Left lobe of liver (tissue), 2 donors: Measurements from ENCODE around the gene USHBP1. TPM values are rescaled to one million over a fixed set of nuclear protein-coding genes. Genes with fewer than 3 reads are reported as not detected.
"Not testable (repeated sequence)": the region's sequence is repeated elsewhere in the genome, so short reads cannot be mapped to it uniquely, and the experiment has no call there.

Experiments used
- ATAC-seq: fragments of 200-7000 bp; cut with Tn5 transposase; one replicate; pipeline ENCODE4 v1.9.1; 2020; ENCODE audit warnings: mild to moderate bottlenecking, moderate library complexity
- DNase-seq: peaks from one replicate; pipeline ENCODE4 v3.0.0-alpha.2; 2020; ENCODE audit warnings: low spot score
- total RNA-seq: library from RNA; stranded (reverse); gene quantifications from one replicate; pipeline ENCODE4 v1.2.1, GENCODE V29; 2021
- donor health status: DM: no; HTN: no; CAD: no; lungs with moderate emphysema.
- donor health status: DM: no; HTN: yes; CAD: no.

USHBP1 gene
- total RNA-seq, 1 donor from 2014 or later, result 1.6 TPM

GRCh38 chr19:17296976-17297375, 32.4 kb upstream of the USHBP1 start:
- ATAC-seq (no peak), DNase-seq (no peak)

GRCh38 chr19:17296273-17296672, 31.7 kb upstream of the USHBP1 start:
- ATAC-seq (no peak), DNase-seq (no peak)

- not testable (repeated sequence) for DNase-seq, ATAC-seq
These were observed 31.0 kb upstream of the USHBP1 start for GRCh38 chr19:17295551-17295950.

- ATAC-seq, result peak; percentile 44
- no peak for DNase-seq
These were observed 29.7 kb upstream of the USHBP1 start for GRCh38 chr19:17294051-17294891.

GRCh38 chr19:17293605-17294004, 29.1 kb upstream of the USHBP1 start:
- no peak for ATAC-seq
- DNase-seq, result no peak

GRCh38 chr19:17292301-17293074, 27.9 kb upstream of the USHBP1 start:
- ATAC-seq (peak; percentile 85), DNase-seq (no peak)

GRCh38 chr19:17289489-17289888, 24.9 kb upstream of the USHBP1 start:
- DNase-seq (no peak), ATAC-seq (peak; percentile 60)

GRCh38 chr19:17286752-17287151, 22.2 kb upstream of the USHBP1 start:
- ATAC-seq (no peak), DNase-seq (no peak)

GRCh38 chr19:17286263-17286662, 21.7 kb upstream of the USHBP1 start:
- no peak for ATAC-seq
- DNase-seq, result no peak

GRCh38 chr19:17285415-17286135, 21.0 kb upstream of the USHBP1 start:
- DNase-seq (no peak), ATAC-seq (no peak)

- ATAC-seq (no peak), DNase-seq (no peak)
These were observed 19.0 kb upstream of the USHBP1 start for GRCh38 chr19:17283504-17283996.

GRCh38 chr19:17282488-17283125, 18.1 kb upstream of the USHBP1 start:
- ATAC-seq, result peak; percentile 99
- DNase-seq, result peak; percentile 84

- ATAC-seq (peak; percentile 6), DNase-seq (no peak)
These were observed 17.1 kb upstream of the USHBP1 start, which contains the start of gene ANKLE1 for GRCh38 chr19:17281391-17282304. Gene ANKLE1 (plus strand): TSS chr19:17281901. CDS start chr19:17281921, 20 bp downstream.

GRCh38 chr19:17279436-17279835, 14.9 kb upstream of the USHBP1 start:
- no peak for ATAC-seq
- no peak for DNase-seq

- no peak for DNase-seq
- no peak for ATAC-seq
These were observed 11.1 kb upstream of the USHBP1 start for GRCh38 chr19:17275441-17276175.

- ATAC-seq, DNase-seq: not testable (repeated sequence)
These were observed 10.3 kb upstream of the USHBP1 start for GRCh38 chr19:17274892-17275291.

- ATAC-seq (no peak), DNase-seq (no peak)
These were observed 4.2 kb upstream of the USHBP1 start for GRCh38 chr19:17268754-17269153.

- DNase-seq, result peak; percentile 97
These were observed 2.6 kb upstream of the USHBP1 start, which contains the start of gene BABAM1 for GRCh38 chr19:17266975-17267788. Gene BABAM1 (plus strand): TSS chr19:17267443. CDS start chr19:17268807, 1,364 bp downstream.

More at GRCh38 chr19:17266975-17267788, 2.6 kb upstream of the USHBP1 start, which contains the start of gene BABAM1:
- peak; percentile 96 for ATAC-seq
